ENCODE results near the gene PLA2G4B. TPM values are rescaled to one million over a fixed set of nuclear protein-coding genes. Genes with fewer than 3 reads are reported as not detected.
A peak's percentile ranks its signal among the peaks of the same experiment; 100 is the strongest.

Gene PLA2G4B
- polyA plus RNA-seq, 1 donor (not counting 4 experiments of a cell fraction or from before 2014, with no cell fraction given), result 8.6 TPM

DNA sequence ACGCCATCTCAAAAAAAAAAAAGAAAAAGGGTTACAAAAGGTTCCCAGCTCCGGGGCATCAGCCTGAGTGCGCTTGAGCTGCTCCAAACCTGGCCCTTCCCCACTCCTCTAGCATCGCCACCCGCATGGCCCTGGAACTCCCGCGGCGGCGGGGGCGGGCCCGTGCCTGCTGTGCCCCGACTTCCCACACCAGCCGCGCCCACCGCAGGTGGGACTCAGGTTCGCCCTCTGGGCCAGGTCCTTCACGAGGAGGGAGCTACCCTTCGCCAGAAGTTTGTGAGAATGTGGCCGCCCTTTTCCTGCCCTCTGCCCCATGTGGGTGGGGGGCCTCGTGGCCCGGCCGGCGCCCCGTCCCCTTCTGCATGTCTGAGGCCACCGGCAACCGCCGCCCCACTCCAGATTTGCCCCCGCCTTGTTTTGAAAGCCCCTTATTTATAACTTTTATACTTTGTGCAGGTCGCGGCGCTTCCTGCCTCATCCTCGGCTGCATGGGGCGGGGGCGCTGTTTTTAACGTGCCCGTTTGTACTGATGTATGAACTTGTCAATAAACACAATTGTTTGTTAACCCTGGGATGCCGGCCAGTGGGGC, 11.3 kb upstream of the PLA2G4B start:
- peaks cover 6% of the 10 kb centered on the region for H3K79me2 ChIP-seq (ENCODE audit: control insufficient read depth, insufficient read depth, low read length)
- H3K9me1 ChIP-seq (ENCODE audit: control insufficient read depth, extremely low read depth, insufficient read depth, low read length), result no peaks in the 10 kb centered on the region
- FAIRE-seq (no peak), DNase-seq (ENCODE audit: low read depth, low spot score) (no peak)
- peak overlapping the region; percentile 70 for H3K9ac ChIP-seq (ENCODE audit: control insufficient read depth, extremely low read depth, insufficient read depth, low read length)
- H3K4me1 ChIP-seq (ENCODE audit: control insufficient read depth, extremely low read depth, insufficient read depth, low read length), result peaks cover 56% of the 10 kb centered on the region
- no peaks in the 10 kb centered on the region for H3K9me3 ChIP-seq (ENCODE audit: control insufficient read depth, low read depth, low read length)
- no peaks in the 10 kb centered on the region for H3K27me3 ChIP-seq (ENCODE audit: control insufficient read depth, extremely low read depth, insufficient read depth, low read length)
- TF ChIP-seq EZH2 (IDR thresholded peaks at IDR 0.05; ENCODE audit: low read length), result no peak
- TF ChIP-seq, protein P1, sequence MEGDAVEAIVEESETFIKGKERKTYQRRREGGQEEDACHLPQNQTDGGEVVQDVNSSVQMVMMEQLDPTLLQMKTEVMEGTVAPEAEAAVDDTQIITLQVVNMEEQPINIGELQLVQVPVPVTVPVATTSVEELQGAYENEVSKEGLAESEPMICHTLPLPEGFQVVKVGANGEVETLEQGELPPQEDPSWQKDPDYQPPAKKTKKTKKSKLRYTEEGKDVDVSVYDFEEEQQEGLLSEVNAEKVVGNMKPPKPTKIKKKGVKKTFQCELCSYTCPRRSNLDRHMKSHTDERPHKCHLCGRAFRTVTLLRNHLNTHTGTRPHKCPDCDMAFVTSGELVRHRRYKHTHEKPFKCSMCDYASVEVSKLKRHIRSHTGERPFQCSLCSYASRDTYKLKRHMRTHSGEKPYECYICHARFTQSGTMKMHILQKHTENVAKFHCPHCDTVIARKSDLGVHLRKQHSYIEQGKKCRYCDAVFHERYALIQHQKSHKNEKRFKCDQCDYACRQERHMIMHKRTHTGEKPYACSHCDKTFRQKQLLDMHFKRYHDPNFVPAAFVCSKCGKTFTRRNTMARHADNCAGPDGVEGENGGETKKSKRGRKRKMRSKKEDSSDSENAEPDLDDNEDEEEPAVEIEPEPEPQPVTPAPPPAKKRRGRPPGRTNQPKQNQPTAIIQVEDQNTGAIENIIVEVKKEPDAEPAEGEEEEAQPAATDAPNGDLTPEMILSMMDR (optimal IDR thresholded peaks at IDR 0.05 in 1 of 3, IDR thresholded peaks at IDR 0.05 in 1 of 3, conservative IDR thresholded peaks at IDR 0.05 in 1 of 3; ENCODE audit: extremely low read depth in 1 of 3, insufficient read depth in 2 of 3, low read length in 3 of 3), result peak in 1 of 3 experiments; percentile 8
- peak overlapping the region; percentile 44 to 57 (median 47) for H3K4me3 ChIP-seq (ENCODE audit: control insufficient read depth in 2 of 3, extremely low read depth in 1 of 3, insufficient read depth in 2 of 3, low read depth in 1 of 3, low read length in 3 of 3)
- H3K36me3 ChIP-seq (ENCODE audit: control insufficient read depth in 2 of 2, extremely low read depth in 1 of 2, insufficient read depth in 2 of 2, low read length in 2 of 2), result peaks cover 23 to 45% of the 10 kb centered on the region in 2 experiments
- dilution Hi-C loops (cut with MboI; ENCODE audit: extremely low pct_ligation_motif_present, low sequenced_read_pairs), result no loop called here
- H4K20me1 ChIP-seq (ENCODE audit: control insufficient read depth, extremely low read depth, insufficient read depth, low read length), result peaks cover 4% of the 10 kb centered on the region
- no peak overlapping the region for H2AFZ ChIP-seq (ENCODE audit: control insufficient read depth, low read length)
- peak overlapping the region; percentile 83 for H3K27ac ChIP-seq (ENCODE audit: control insufficient read depth, insufficient read depth, low read length)
- H3K4me2 ChIP-seq (ENCODE audit: control insufficient read depth, extremely low read depth, insufficient read depth, low read depth, low read length), result peak overlapping the region; percentile 80

DNA sequence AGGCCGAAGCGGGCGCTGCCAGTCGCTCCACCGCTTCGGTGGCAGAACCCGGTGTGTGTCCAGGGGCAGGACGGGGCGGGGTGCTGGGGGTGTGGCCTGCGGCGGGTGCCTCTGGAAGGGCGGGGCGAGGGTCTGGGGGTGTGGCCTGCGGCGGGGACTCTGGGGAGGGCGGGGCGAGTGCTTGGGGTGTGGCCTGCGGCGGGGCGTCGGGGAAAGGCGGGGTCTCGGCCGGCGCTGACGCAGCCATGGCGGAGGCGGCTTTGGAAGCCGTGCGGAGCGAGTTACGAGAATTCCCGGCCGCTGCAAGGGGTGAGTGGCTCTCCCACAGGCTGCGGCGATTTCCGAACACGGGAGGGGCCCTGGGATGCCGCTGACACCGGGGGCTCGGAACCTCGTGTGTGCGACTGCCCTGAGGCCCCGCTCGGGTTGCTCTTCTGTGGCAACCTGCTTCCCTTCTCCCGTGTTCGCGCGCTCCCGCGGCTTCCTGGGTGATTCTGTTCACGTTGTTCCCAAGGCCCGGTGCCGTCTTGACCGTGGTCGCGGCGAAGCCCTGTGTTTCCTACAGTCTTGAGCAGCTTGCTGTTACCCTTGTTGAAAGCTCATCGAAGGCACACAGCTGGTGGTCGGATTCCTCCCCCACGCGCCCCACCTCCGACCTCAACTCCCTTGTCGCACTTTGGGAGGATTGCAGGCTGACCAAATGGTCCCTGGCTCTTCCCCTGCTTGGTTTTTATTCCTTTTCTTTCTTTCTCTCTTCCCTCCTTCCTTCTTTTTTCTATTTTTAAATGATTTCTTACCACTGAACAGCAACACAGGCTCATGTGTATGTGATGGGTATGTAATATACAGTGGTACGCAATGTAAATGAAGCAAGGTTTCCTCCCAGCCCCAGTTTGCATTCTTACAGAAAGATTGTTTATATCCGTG, 10.5 kb upstream of the PLA2G4B start, which contains the start of gene JMJD7:
Gene JMJD7, plus strand, starts transcription at position 213 of the 927 bp plus-strand sequence. Its CDS starts 33 bp downstream, at position 246.
- Histone ChIP-seq H3K4me3 (ENCODE audit: control insufficient read depth in 2 of 3, extremely low read depth in 1 of 3, insufficient read depth in 2 of 3, low read depth in 1 of 3, low read length in 3 of 3) (peak within 1 kb of the TSS; percentile 57 to 98 (median 82)), H3K27ac (ENCODE audit: control insufficient read depth, insufficient read depth, low read length) (peak within 1 kb of the TSS; percentile 93), H3K4me1 (ENCODE audit: control insufficient read depth, extremely low read depth, insufficient read depth, low read length) (peaks cover 63% of the 10 kb centered on the region)

More for the DNA sequence above, 10.5 kb upstream of the PLA2G4B start, which contains the start of gene JMJD7:
- TF ChIP-seq, protein P1 (optimal IDR thresholded peaks at IDR 0.05 in 1 of 3, IDR thresholded peaks at IDR 0.05 in 1 of 3, conservative IDR thresholded peaks at IDR 0.05 in 1 of 3; ENCODE audit: extremely low read depth in 1 of 3, insufficient read depth in 2 of 3, low read length in 3 of 3), result no peak
- no peak for TF ChIP-seq EZH2 (IDR thresholded peaks at IDR 0.05; ENCODE audit: low read length)
- H3K27me3 ChIP-seq (ENCODE audit: control insufficient read depth, extremely low read depth, insufficient read depth, low read length), result no peaks in the 10 kb centered on the region
- peaks cover 4% of the 10 kb centered on the region for H4K20me1 ChIP-seq (ENCODE audit: control insufficient read depth, extremely low read depth, insufficient read depth, low read length)
- peaks cover 6% of the 10 kb centered on the region for H3K79me2 ChIP-seq (ENCODE audit: control insufficient read depth, insufficient read depth, low read length)
- H2AFZ ChIP-seq (ENCODE audit: control insufficient read depth, low read length), result peak within 1 kb of the TSS; percentile 46
- DNase-seq (ENCODE audit: low read depth, low spot score), result peak; percentile 59
- H3K36me3 ChIP-seq (ENCODE audit: control insufficient read depth in 2 of 2, extremely low read depth in 1 of 2, insufficient read depth in 2 of 2, low read length in 2 of 2), result peaks cover 16 to 38% of the 10 kb centered on the region in 2 experiments
- H3K4me2 ChIP-seq (ENCODE audit: control insufficient read depth, extremely low read depth, insufficient read depth, low read depth, low read length), result peak within 1 kb of the TSS; percentile 99
- no peaks in the 10 kb centered on the region for H3K9me1 ChIP-seq (ENCODE audit: control insufficient read depth, extremely low read depth, insufficient read depth, low read length)
- FAIRE-seq, result peak; percentile 51
- H3K9me3 ChIP-seq (ENCODE audit: control insufficient read depth, low read depth, low read length), result no peaks in the 10 kb centered on the region
- dilution Hi-C loops (cut with MboI; ENCODE audit: extremely low pct_ligation_motif_present, low sequenced_read_pairs), result no loop called here
- H3K9ac ChIP-seq (ENCODE audit: control insufficient read depth, extremely low read depth, insufficient read depth, low read length), result peak within 1 kb of the TSS; percentile 96

Measured in keratinocyte (primary cell).